CD14-positive monocyte (primary cell): ENCODE data around the gene MST1R. TPM values are rescaled to one million over a fixed set of nuclear protein-coding genes. Genes with fewer than 3 reads are reported as not detected.
A peak's percentile ranks its signal among the peaks of the same experiment; 100 is the strongest.

Experiments used
- DNase-seq, 3 donors: peaks; one replicate each; pipeline ENCODE4 v3.0.0-alpha.2; 2011 to 2022
- H2AFZ ChIP-seq: 2 replicates; pipeline ENCODE4 v1.6.0; 2012; ENCODE audit warnings: mild to moderate bottlenecking, low read depth, low read length, inconsistent platforms; ENCODE audit not compliant: insufficient read depth, poor library complexity, severe bottlenecking
- H3K27ac ChIP-seq, 2 donors: 1 replicate in 1 of 2; 2 replicates in 1 of 2; pipeline ENCODE4 v1.5.1; 2012 to 2013; ENCODE audit warnings: low read length in 2 of 2, control low read depth in 1 of 2, inconsistent platforms in 1 of 2, low read depth in 1 of 2, mild to moderate bottlenecking in 1 of 2
- H3K27me3 ChIP-seq, 2 donors: one replicate each; pipeline versions ENCODE4 v1.6.0 to v1.6.1; 2011 to 2013; ENCODE audit warnings: low read length in 2 of 2; ENCODE audit not compliant: control insufficient read depth in 2 of 2, insufficient read depth in 2 of 2
- H3K36me3 ChIP-seq, 2 donors: replicated peaks in 1 of 2; 1 replicate in 1 of 2; 2 replicates in 1 of 2; pipeline versions ENCODE4 v1.5.1 to v1.6.1; 2012 to 2013; ENCODE audit warnings: low read length in 2 of 2, control low read depth in 1 of 2, inconsistent platforms in 1 of 2, mild to moderate bottlenecking in 1 of 2; ENCODE audit not compliant: insufficient read depth in 2 of 2, control insufficient read depth in 1 of 2
- H3K4me1 ChIP-seq, 2 donors: 1 replicate in 1 of 2; 2 replicates in 1 of 2; pipeline versions ENCODE4 v1.5.1 to v1.6.1; 2012 to 2013; ENCODE audit warnings: low read length in 2 of 2, control low read depth in 1 of 2, inconsistent platforms in 1 of 2, mild to moderate bottlenecking in 1 of 2, moderate library complexity in 1 of 2; ENCODE audit not compliant: insufficient read depth in 2 of 2, control insufficient read depth in 1 of 2
- H3K4me2 ChIP-seq: replicated peaks from 2 replicates; pipeline ENCODE3; 2012; ENCODE audit warnings: low read length, moderate library complexity, mild to moderate bottlenecking; ENCODE audit not compliant: poor library complexity, severe bottlenecking; ENCODE audit errors: extremely low read depth
- H3K4me3 ChIP-seq, 3 experiments: fragments of 200-600 bp in 1 of 3; sonication (generic) in 1 of 3; replicated peaks in 1 of 3; 1 replicate in 2 of 3; 2 replicates in 1 of 3; pipeline ENCODE4 v1.5.1; 2011 to 2013; ENCODE audit warnings: low read length in 3 of 3, mild to moderate bottlenecking in 3 of 3, control low read depth in 2 of 3, low read depth in 2 of 3, inconsistent platforms in 1 of 3, moderate library complexity in 1 of 3
- H3K79me2 ChIP-seq: 2 replicates; pipeline ENCODE4 v1.6.0; 2012; ENCODE audit warnings: mild to moderate bottlenecking, control low read depth, inconsistent platforms, low read length, moderate library complexity; ENCODE audit not compliant: insufficient read depth
- H3K9ac ChIP-seq: 2 replicates; pipeline ENCODE4 v1.6.0; 2017; ENCODE audit warnings: low read length, mild to moderate bottlenecking; ENCODE audit not compliant: insufficient read depth, poor library complexity, severe bottlenecking
- H3K9me3 ChIP-seq, 2 donors: replicated peaks in 1 of 2; 1 replicate in 1 of 2; 2 replicates in 1 of 2; pipeline versions ENCODE4 v1.5.1 to v1.6.1; 2012 to 2013; ENCODE audit warnings: low read length in 2 of 2, control low read depth in 1 of 2; ENCODE audit not compliant: control insufficient read depth in 1 of 2, insufficient read depth in 1 of 2
- H4K20me1 ChIP-seq: 2 replicates; pipeline ENCODE4 v1.6.0; 2012; ENCODE audit warnings: mild to moderate bottlenecking, low read length, control low read depth, moderate library complexity; ENCODE audit not compliant: insufficient read depth
- H3K27ac Mint-ChIP-seq, 7 donors: one replicate each; pipeline ENCODE4 v1.8.0; 2020; ENCODE audit warnings: mild to moderate bottlenecking in 7 of 7, mixed read lengths in 7 of 7, moderate library complexity in 6 of 7, inconsistent platforms in 2 of 7
- H3K27me3 Mint-ChIP-seq, 3 donors: one replicate each; pipeline ENCODE4 v1.8.0; 2021 to 2022; ENCODE audit warnings: low read depth in 3 of 3, mild to moderate bottlenecking in 3 of 3, mixed read lengths in 3 of 3, moderate library complexity in 3 of 3, inconsistent platforms in 1 of 3
- H3K36me3 Mint-ChIP-seq, 2 donors: one replicate each; pipeline ENCODE4 v1.8.0; 2020; ENCODE audit warnings: mixed read lengths in 2 of 2, inconsistent platforms in 1 of 2, mild to moderate bottlenecking in 1 of 2
- H3K4me1 Mint-ChIP-seq: one replicate; pipeline ENCODE4 v1.8.0; 2020; ENCODE audit warnings: mild to moderate bottlenecking, mixed read lengths
- H3K4me3 Mint-ChIP-seq, 2 donors: one replicate each; pipeline ENCODE4 v1.8.0; 2020; ENCODE audit warnings: mild to moderate bottlenecking in 2 of 2, mixed read lengths in 2 of 2, moderate library complexity in 1 of 2
- H3K9me3 Mint-ChIP-seq, 7 donors: one replicate each; pipeline ENCODE4 v1.8.0; 2020 to 2022; ENCODE audit warnings: mixed read lengths in 7 of 7, mild to moderate bottlenecking in 6 of 7, moderate library complexity in 6 of 7, inconsistent platforms in 2 of 7
- CTCF ChIP-seq: fragments of 200-600 bp; IDR thresholded peaks from one replicate; pipeline ENCODE4 v1.8.0; 2022; ENCODE audit warnings: antibody characterized with exemption, mild to moderate bottlenecking
- WGBS: methylation state at CpG from one replicate; pipeline ENCODE4 v1.1.5; 2013; ENCODE audit warnings: missing lambda C conversion rate; ENCODE audit not compliant: insufficient coverage; 5-methylcytosine and 5-hydroxymethylcytosine counted together
- intact Hi-C, 2 donors: fragments of 100-400 bp; cut with micrococcal nuclease; formaldehyde crosslinking; loops; one replicate each; pipeline versions ENCODE4 v1.15.0 to v1.15.1; 2023
- polyA plus RNA-seq, 3 donors: library from polyadenylated mRNA; depleted of rRNA in 1 of 3; unstranded in 2 of 3; stranded (reverse) in 1 of 3; fragments of 300-500 nt in 2 of 3; fragments of >200 nt in 1 of 3; fragmentation: Illumina TruSeq in 2 of 3; gene quantifications; 1 replicate in 2 of 3; 2 replicates in 1 of 3; pipeline ENCODE4 v1.2.3, GENCODE V29; 2012 to 2021

MST1R gene
- polyA plus RNA-seq, 3 donors, result 0.25 TPM; not detected in 2

GRCh38 chr3:49930922-49931321 lies 27.2 kb upstream of the MST1R start:
- Histone ChIP-seq H3K36me3 (no peaks in the 10 kb centered on the region), H3K9me3 (no peaks in the 10 kb centered on the region), H2AFZ (no peak overlapping the region), H4K20me1 (no peaks in the 10 kb centered on the region), H3K4me1 (peaks cover 31 to 37% of the 10 kb centered on the region in 2 donors), H3K4me3 (no peak overlapping the region), H3K27ac (no peak overlapping the region), H3K4me2 (no peak overlapping the region), H3K9ac (no peak overlapping the region), H3K27me3 (no peaks in the 10 kb centered on the region), H3K79me2 (no peaks in the 10 kb centered on the region)
- Mint-ChIP-seq H3K4me1 (peaks cover 28% of the 10 kb centered on the region), H3K4me3 (no peak overlapping the region), H3K27me3 (peaks cover 2 to 3% (median 2%) of the 10 kb centered on the region in 3 donors), H3K36me3 (no peaks in the 10 kb centered on the region), H3K27ac (peak overlapping the region in 1 of 7 donors; percentile 37), H3K9me3 (no peaks in the 10 kb centered on the region)
- no peak for DNase-seq
- no peak for TF ChIP-seq CTCF
- intact Hi-C loops, result no loop called here
- WGBS, result no CpG with 5 or more reads among the region's 1 CpG

- DNase-seq, result no peak
- WGBS, result 76% methylated on average over 8 of the region's 16 CpGs
- peaks cover 30% of the 10 kb centered on the region for H3K4me1 Mint-ChIP-seq
- H3K4me3 Mint-ChIP-seq, result peak overlapping the region; percentile 82 to 93
- Histone ChIP-seq H3K36me3 (no peaks in the 10 kb centered on the region), H3K9me3 (no peaks in the 10 kb centered on the region), H3K27me3 (no peaks in the 10 kb centered on the region), H3K27ac (peak overlapping the region; percentile 47 to 81), H4K20me1 (no peaks in the 10 kb centered on the region), H3K4me1 (peaks cover 31 to 37% of the 10 kb centered on the region in 2 donors), H3K9ac (peak overlapping the region; percentile 84), H3K4me2 (peak overlapping the region; percentile 96), H3K79me2 (no peaks in the 10 kb centered on the region), H2AFZ (peak overlapping the region; percentile 100), H3K4me3 (peak overlapping the region; percentile 84 to 98 (median 84))
- no peak for TF ChIP-seq CTCF
- no peaks in the 10 kb centered on the region for H3K9me3 Mint-ChIP-seq
- no peaks in the 10 kb centered on the region for H3K36me3 Mint-ChIP-seq
- intact Hi-C loops, result no loop called here
- peak overlapping the region; percentile 50 to 86 (median 75) for H3K27ac Mint-ChIP-seq
- peaks cover under 1 to 3% (median 2%) of the 10 kb centered on the region in 3 donors for H3K27me3 Mint-ChIP-seq
These were observed 26.6 kb upstream of the MST1R start for GRCh38 chr3:49930168-49930690.
